ENCODE results near the gene TDRD3. TPM values are rescaled to one million over a fixed set of nuclear protein-coding genes. Genes with fewer than 3 reads are reported as not detected.

TDRD3 gene
- total RNA-seq, 1 donor from 2014 or later: 11.3 TPM

DNA sequence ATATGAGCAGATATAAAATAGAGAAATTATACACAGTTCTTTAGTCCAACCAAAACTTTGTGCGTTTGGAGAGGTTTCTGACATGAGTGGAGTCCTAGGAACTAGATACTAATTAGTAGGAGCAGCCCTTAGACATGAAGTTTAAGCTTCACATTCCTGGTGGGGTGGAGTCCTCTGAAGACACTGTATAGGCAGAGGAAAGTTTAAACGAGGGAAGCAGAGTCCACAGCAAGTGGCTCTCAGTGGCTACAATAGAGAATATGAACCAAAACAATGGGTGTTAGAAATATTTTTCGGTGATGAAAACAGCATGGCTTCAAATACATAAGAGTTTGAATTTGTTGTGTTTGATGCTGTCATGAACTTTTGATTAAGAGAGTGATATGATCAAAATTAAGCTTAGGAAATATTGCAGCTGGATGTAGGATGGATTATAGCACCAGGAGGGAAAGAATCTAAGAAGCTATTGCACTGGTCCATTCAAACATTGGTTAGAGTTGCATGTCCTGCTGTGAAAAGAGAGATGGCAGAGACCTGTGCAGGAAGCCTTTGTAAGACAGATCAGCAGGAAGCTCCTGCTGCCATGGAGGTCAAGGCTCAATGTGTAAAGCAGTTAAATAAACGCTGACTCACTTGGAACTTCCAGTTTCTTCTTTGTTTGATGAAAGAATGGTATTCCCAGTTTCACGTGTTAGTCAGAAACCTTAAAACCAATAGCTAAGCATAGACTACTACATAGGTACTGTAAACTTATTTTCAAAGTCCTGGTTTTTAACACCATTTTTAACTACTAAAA is 175.2 kb downstream of the TDRD3 start:
- ATAC-seq (no peak), DNase-seq (ENCODE audit: low spot score) (no peak)

- ATAC-seq: no peak
- DNase-seq (ENCODE audit: low spot score): no peak
These were observed 175.8 kb downstream of the TDRD3 start for GRCh38 chr13:60572855-60573254.

- ATAC-seq (no peak), DNase-seq (ENCODE audit: low spot score) (no peak)
These were observed 177.7 kb downstream of the TDRD3 start for GRCh38 chr13:60574735-60575134.

DNA sequence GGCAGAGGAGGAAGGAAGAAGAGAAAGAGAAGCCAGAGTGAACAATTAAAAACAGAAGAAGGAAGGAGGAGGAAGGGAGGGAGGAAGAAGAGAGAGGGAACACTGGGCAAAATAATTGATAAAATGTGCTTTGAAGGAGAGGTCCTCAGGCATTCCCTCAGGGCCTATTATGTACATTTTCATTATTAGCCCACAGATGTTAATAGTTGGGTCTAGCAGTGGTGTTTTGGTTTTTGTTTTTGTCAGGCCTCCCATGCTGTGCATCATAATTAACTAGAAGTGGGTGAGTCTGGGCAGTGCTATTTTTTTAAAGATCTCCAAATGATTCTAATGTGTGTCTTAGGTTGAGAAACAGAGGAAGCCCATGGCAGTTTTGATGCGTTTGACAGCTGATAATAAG is 178.1 kb downstream of the TDRD3 start:
- ATAC-seq (no peak), DNase-seq (ENCODE audit: low spot score) (no peak)

GRCh38 chr13:60577761-60578160 is 180.7 kb downstream of the TDRD3 start:
- DNase-seq (ENCODE audit: low spot score): no peak
- ATAC-seq: no peak

DNA sequence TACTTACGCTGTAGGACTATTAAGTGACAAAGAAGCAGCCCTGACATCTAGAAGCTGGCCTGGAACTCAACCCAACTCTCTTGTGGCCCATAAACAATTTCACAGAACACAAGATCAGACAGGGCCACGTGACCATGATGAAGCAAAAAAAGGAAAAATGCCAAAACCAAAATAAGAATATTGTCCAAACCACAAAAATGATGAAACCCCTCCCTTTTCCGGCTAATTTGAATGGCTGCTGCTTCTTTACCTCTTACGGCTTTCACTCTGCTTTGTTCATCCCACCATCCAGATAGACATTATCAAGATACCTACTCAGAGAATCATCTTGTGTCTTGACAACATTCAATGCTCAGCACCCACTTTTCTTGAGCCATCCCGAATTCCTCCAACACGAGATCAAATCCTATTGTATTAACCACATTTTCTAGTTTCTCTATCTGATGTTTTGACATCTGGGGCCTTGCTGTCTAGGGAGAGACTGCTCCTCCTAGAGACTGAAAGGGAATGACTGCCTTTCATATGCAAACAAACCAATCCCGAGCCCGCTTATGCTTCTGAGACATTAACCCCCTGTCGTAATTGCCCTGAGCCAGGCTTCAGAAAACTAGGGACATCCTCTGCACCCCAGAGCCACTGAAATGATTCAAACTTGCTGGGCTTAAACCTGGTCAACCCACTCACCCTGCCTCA is 186.3 kb downstream of the TDRD3 start:
- ATAC-seq (no peak), DNase-seq (ENCODE audit: low spot score) (no peak)

GRCh38 chr13:60583911-60584753 is 187.1 kb downstream of the TDRD3 start:
- ATAC-seq (no peak), DNase-seq (ENCODE audit: low spot score) (no peak)

DNA sequence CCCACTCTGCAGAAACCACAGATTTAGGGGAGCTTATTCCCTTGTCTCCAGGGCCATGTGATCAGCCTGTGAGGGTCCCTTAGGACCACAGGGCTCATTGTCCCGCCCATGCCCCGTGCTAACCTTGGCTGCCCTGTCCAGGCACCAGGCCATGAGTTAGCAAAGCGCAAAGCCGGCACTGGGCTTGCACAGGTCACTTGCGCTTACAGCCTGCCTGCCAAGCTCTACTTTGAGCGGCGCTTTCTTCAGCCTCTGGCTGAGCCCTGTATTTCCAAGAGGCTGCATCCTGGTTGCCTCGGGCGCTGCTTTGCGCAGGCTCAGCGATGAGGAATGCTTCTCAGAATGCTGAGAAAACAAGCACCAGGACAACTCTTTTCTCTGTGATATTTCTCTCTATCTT is 188.0 kb downstream of the TDRD3 start:
- DNase-seq (ENCODE audit: low spot score) (no peak), ATAC-seq (no peak)

GRCh38 chr13:60590800-60591747 is 194.1 kb downstream of the TDRD3 start:
- ATAC-seq: no peak
- DNase-seq (ENCODE audit: low spot score): no peak

DNA sequence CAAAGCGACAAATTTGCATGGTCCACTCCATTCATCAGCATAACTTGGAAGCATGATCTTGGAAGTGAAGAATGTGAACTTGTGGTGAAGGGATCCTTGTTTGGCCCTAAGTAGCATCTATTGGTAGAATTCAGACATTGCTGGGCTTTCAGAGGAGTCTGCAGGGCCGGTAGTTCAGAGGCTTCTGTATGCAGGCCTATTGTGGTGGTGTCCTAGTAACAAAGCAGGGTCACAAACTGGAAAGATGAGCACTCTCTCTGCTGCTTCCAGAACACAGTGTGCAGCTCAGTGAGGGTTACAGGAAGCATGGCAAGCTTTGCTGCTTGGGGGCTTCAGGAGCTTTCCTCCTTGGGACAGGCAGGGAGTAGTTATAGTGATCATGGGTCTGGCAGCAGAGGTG is 206.0 kb downstream of the TDRD3 start:
- no peak for DNase-seq (ENCODE audit: low spot score)

DNA sequence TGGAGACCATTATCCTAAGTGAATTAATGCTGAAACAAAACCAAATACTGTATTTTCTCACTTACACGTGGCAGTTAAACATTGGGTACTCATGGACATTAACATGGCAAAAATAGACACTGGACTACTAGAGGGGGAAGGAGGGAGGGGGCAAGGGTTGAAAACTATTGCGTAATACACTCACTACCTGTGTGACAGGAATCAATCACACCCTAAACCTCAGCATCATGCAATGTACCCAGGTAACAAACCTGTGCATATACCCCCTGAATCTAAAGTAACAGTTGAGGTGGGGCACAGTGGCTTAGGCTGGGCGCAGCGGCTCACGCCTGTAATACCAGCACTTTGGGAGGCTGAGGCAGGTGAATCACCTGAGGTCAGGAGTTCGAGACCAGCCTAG is 207.0 kb downstream of the TDRD3 start:
- no peak for DNase-seq (ENCODE audit: low spot score)
- no peak for ATAC-seq

More for the DNA sequence above, 206.0 kb downstream of the TDRD3 start:
- no peak for ATAC-seq

GRCh38 chr13:60608954-60609353 is 211.9 kb downstream of the TDRD3 start:
- ATAC-seq (no peak), DNase-seq (ENCODE audit: low spot score) (no peak)

- DNase-seq (ENCODE audit: low spot score) (no peak), ATAC-seq (no peak)
These were observed 214.5 kb downstream of the TDRD3 start for GRCh38 chr13:60611523-60611922.

GRCh38 chr13:60612593-60612992 is 215.6 kb downstream of the TDRD3 start:
- ATAC-seq (no peak), DNase-seq (ENCODE audit: low spot score) (no peak)

GRCh38 chr13:60613080-60613479 is 216.1 kb downstream of the TDRD3 start:
- ATAC-seq: no peak
- DNase-seq (ENCODE audit: low spot score): no peak

DNA sequence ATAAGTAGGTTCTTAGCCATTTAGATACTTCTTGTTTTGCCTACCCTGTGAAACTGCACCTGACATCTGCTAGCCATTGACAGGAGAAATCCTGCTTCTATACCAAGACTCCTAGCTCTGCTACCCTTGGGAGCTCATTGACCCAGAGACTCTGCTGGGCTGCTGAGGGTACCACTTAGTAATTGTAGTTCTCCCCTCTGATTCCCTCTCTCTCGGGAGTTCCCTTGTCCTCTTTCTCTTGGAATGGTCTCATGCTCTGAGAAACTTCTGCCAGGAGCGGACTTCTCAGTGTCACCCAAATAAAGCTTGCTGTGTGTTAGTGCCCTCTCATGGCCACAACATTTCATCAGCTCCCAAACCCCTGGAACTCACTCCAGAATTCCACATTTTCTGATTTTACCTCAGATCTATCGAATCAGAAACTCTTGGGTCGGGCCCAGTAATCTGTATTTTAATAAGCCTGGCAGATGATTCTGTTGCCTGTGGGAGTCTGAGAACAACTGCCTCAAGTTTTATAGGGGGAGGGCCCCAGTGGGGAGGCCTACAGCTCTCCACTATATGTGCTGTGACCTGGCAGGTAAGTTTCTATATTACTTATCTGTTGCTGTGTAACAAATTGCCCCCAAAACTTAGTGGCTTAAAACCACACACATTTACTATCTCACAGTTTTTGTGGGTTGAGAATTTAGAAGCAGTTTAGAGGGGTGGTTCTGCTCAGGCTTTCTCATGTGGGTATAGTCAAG is 221.1 kb downstream of the TDRD3 start:
- DNase-seq (ENCODE audit: low spot score) (no peak), ATAC-seq (peak; percentile 90)

DNA sequence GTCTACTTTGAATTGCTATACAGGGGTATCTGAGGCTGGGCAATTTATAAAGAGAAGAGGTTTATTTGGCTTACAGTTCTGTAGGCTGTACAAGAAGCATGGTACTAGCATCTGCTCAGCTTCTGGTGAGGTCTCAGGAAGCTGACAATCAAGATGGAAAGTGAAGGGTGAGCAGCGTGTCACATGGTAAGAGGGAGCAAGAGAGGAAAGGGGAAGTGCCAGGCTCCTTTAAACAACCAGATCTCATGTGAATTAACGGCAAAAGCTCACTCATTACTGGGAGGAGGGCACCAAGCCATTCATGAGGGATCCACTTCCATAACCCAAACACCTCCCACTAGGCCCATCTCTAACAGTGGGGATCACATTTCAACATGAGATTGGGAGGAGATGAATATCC is 222.4 kb downstream of the TDRD3 start:
- ATAC-seq: no peak

DNA sequence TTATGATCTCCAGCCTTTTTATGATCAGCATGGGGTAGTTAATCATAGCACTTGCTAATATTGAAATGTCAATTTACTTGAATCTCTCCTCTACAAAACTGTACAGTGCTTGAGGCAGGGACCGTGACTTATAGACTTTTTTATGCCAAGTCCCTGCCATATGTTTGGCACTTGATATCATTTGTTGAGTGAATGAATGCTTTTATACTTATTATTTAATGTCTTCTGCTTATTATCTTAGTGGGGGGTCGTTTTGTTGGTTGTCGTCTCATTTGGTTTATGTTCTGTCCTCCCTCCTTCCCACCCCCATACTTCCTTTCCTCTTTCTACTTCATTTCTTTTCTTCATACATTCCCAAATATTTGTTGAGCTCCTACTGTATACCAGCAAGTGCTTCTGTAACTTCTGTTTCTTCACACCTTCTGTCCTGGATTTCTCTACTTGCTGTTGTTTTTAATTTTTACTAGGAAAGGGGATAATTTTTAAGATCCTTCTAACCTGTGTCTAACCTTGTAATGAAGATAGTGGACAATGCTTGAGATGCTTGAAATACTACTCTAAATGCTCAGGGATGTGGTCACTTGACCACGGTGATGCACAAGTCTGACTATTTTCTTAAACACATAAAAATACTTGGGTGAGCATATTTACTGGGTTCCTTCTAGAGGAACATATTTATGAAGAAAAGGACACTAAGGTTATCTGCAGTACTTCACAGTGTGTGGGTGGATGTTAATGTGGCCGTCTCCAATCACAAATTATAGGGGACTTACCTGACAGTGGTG is 223.8 kb downstream of the TDRD3 start:
- no peak for DNase-seq (ENCODE audit: low spot score)
- no peak for ATAC-seq

More for the DNA sequence above, 222.4 kb downstream of the TDRD3 start:
- DNase-seq (ENCODE audit: low spot score): no peak

GRCh38 chr13:60623151-60623550 is 226.1 kb downstream of the TDRD3 start:
- DNase-seq (ENCODE audit: low spot score) (no peak), ATAC-seq (no peak)
